CD1c-positive myeloid dendritic cell (primary cell): ENCODE data around the gene NPAT.
"Not testable (repeated sequence)": the region's sequence is repeated elsewhere in the genome, so short reads cannot be mapped to it uniquely, and the experiment has no call there.

Experiments used
- DNase-seq: peaks from one replicate; pipeline ENCODE4 v3.0.0-alpha.2; 2016; ENCODE audit errors: extremely low spot score

Gene NPAT

DNA sequence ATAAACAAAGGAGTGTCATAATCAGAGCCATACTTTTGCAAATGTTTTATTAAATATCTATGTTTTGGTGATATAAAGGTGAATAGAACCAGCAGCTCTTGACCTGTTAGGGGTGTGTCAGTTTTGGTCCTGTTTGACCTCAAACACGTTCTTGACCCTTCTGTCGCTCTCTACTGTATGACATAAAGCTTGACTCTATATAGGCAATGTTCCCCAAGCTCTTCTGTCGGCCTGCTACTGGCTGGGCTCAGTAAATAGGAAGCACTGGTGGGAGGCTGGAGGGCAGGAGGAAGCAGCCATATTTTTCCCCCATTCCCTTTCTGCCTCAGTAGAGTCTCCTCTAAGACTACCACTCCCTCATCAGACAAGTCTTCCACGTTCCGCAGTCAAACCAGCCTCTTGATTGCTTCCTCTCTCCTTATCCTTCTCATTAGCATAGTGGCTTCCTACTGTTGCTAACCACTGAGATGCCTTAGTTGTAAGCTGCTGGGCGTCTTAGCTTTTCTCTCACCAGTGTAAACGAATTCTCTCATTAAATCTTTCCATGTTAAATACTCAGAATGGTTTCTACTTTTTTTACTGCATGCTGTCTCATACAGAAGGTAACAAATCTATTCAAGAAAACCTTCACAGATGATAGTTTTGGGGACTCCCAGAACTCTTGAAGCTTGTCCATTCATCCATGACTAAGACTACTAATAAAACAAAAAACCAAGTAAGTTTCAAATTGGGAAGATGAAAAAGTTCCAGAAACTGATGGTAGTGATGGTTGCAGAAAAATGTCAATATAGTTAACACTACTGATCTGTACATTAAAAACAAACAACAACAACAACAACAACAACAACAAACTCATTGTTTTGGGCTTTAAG lies 3.3 kb downstream of the NPAT start:
- DNase-seq = no peak

DNA sequence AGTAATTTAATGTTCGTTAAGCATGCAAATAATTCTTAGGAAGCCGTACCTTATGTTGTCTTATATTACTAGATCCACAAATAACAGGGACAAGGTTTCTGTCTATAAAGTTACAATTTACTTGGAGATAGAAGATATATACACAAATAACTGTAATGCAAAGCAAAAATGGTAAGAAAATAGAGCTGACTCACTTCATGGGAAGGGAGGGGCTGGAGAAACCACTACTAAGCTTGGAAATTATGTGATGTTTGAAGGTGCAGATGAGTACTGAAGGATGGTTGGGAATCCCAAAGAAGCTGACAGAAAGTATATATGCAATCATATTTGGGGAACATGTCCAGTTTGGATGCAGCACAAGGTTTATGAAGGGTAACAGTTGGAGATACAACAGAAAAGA lies 4.0 kb downstream of the NPAT start:
- no peak for DNase-seq

DNA sequence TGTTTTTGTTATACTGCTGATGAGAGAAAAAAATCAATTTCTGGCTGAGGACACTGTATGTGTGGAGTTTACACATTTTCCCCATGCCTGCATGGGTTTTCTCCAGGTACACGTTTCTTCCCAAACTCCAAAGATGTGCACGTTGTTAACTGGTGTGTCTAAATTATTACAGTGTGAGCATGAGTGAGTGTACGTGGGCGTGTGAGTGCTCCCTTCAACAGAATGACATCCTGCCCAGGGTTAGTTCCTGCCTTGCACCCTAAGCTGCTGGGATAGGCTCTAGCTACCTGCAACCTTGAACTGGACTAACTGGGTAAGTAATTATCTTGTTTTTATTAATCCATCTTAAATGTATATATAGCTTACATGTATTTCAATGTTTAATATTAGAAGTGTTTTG lies 5.5 kb downstream of the NPAT start:
- DNase-seq = no peak

DNA sequence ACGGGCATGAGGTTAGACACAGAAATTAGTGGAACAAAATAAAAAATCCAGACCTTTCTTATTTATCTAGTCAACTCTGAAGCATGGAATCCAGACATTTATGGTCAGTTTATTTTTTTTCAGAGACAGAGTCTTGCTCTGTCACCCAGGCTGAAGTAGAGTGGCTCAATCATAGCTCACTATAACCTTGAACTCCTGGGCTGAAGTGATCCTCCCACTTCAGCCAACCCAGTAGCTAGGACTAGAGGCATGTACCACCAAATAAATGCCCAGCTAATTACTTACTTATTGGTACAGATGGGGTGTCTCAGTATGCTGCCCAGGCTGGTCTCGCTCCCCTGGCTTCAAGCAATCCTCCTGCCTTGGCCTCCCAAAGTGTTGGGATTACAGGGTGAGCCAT lies 8.7 kb downstream of the NPAT start:
- DNase-seq = no peak

DNA sequence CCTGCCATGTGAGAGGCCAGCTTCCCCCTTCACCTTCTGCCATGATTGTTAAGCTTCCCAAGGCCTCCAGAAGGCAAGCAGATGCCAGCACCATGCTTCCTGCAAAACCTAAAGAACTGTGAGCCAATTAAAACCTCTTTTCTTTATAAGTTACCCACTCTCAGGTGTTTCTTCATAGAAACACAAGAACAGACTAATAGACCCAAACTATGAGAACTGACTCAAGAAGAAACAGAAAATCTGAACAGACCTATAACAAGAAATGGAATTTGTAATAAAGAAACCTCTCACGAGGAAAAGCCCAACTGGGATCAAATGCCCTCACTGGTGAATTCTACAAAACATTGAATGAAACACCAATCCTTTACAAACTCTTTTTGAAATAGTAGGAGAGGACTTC lies 12.0 kb downstream of the NPAT start:
- DNase-seq = no peak

DNA sequence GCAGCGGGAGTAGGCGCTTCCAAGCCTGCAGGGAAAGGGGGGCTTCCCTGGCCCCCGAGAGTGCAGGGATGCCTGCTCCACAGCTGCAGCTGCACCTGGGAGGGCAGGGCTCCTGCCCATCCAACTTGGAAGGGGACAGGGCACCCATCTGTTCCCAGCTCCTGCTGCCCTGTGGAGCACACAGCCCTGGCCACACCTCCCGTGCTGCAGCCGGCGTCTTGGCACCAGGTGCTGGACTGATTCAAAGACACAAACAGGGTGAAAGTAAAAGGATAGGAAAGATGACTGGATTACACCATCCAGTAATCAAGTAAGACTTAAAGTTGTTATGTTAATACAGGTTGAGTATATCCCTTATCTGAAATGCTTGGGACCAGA lies 14.8 kb downstream of the NPAT start:
- no peak for DNase-seq

DNA sequence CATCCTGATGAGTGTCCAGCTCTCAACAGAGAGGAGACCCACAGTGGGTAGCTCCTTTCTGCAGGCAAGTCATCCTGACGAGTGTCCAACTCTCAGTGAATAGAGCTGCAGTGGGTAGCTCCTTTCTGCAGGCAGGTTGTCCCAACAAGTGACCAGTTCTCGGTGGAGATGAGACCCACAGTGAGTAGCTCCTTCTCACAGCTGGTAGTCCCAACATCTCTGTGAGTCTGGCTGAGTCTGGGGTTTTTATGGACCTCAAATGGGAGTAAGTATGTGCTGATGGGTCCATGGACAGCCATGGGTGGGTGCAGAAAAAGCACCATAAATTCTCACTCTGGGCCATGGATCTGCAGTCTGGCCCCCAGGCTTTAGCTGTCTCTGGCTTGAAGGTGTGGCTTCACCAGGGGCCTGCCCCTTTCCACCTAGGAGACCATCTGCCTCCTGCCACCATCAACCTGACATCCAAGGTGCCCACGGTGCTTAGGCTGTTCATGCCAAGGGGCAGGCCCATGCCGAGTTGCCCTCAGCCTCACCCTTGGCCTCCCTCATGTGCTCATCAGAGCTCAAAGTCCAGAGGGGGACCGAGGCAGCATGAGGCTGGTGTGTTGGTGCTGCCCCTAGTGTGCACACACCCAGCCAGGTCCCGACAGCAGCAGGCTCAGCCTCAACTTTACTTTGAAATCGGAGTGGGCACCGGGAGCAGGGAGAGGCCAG lies 15.3 kb downstream of the NPAT start:
- DNase-seq = no peak

DNA sequence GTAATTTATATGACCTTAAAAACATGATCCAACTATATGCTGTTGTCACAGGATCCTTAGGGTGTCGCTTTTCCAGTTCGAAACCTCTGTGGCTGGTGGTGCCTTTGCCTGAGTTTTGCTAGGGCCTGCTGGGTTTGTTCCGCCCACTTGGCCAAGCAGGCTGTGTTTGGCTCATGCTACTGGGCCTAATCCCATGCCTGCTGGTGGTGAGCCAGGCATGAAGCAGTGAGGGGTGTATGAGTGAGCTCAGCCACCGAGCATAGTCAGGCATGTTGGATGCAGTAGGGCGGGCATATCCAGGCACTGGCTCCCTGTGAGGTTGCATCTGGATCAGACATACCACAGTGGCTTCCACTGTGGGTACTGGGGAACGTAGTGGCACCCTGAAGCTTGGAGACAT lies 16.3 kb downstream of the NPAT start:
- DNase-seq = no peak

DNA sequence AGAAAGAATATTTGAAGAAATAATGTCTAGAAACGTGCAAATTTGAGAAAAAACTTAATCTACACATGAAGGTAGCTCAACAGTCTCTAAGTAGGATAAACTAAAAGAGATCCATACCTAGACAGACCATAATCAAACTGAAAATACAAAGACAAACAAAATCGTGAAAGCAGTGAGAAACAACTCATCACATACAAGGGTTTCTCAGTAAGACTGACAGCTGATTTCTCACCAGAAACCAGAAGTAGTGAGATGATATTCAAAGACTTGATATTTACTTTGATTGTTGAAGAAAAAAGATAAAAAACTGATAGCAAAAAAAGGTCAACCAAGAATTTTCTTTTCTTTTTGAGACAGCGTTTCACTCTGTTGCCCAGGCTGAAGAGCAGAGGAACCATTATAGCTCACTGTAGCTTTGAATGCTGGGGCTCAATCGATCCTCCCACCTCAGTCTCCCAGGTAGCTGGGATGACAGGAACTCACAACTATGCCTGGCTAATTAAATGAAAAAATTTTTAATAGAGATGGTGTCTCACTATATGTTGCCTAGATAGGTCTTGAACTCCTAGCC lies 17.4 kb downstream of the NPAT start:
- no peak for DNase-seq

DNA sequence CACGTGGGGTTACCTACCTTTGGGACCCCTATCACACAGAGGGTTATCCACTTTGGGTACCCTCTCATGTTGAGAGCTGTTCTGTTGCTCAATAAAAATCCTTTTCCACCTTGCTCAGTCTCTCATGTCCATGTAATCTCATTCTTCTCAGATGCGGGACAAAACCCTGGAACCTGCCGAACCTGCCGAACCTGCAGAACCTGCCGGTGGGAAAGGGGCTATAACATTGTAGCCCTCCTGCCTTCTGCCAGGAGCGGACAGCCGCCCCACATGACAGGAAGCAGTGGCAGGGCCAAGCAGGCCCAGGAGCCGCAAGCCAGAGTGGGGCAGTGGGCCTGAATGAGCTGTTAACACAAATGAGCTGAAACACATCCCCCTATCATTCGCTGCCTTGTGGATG lies 18.1 kb downstream of the NPAT start:
- DNase-seq = no peak

DNA sequence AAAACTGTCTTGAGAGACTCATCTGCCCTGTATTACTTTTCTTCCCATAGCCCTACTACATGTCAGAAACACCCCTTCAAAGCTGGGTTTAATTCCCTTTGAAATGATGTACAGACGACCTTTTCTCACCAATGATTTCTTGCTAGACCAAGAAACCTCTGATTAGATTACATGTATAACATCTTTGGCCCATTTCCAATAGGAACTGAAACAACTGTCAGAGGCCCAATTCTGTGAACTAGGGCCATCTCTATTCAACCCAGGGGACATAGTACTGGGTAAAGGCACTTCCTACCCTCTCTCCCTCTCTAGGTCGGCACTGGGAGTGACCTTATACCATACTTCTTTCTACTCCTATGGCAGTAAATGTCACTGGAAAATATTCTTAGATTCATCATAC lies 19.4 kb downstream of the NPAT start:
- peak; percentile 68 for DNase-seq

DNA sequence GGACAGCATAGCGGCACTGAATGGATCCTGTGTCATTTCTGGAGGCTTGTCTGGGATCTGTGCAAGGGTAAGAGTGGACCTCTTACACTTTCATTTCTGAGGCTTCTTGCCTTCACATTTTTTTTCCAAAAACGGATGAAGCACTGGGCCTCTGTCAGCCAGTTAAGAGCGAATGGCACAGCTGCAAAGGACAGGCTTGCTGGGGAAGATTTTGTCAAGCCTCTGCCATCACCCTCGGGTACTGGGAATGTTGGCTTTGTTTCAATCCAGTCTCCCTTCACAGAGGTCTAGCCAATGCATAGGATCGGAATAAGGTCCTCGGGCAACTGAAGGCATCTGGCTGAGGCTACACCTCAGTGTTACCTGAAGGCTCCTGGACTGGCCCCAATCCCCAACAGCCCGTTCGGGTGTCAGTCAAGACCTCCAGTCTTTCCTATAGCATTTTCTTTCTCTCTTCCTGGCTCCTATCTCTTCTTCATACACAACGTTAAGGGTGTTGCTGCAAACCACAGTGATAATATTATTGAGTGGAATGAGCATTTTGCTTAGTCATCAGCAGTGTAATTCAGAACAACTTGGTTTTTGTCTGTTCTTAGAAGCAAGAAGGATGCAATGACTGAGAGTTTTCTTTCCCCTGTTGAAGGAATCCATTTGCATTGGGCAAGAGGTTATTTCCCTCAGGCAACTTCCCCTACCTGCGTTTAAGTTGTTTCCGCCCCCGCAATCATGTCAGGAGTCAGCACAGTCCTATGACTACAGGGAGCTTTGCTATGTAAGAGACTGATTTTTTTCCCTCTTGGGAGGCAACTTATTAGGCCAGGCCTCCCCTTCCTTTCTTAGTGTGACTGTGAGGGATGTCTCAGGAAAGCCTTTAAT lies 22.8 kb downstream of the NPAT start:
- DNase-seq = peak; percentile 87

DNA sequence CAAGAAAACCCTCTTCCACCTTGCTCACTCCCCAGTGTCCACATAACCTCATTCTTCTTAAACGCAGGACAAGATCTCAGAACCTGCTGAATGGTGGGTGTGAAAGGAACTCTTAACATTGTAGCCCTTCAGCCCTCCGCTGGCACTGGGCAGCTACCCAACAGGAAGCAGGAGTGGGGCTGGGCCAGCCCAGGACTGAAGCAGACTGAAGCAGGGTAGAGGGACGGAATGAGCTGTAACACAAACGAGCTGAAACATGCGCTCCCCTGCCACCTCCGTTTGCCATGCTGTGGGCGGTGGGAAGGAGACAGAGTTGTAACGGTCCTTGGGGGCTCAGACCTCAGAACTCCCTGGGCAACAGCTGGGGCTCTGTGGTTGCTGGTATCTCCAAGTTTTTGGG lies 23.6 kb downstream of the NPAT start:
- no peak for DNase-seq

DNA sequence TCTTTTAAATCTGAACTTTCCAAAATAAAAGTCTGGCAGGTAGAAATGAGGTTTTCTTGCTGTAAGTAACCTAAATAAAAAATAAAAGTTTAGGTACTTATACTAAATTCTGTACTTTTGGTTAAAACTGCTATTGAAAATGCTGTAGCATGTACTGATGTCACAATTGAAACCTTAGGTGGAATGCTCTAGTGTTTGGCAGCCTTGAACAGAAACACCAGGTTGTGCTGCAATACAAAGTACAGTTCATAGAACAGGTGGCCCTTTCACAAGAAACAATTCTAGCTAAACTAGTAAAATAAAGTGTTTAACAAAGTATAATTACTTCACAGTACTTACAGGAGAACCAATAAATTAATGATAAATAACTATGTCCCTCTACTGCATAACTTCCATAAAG lies 25.1 kb downstream of the NPAT start:
- DNase-seq = no peak

DNA sequence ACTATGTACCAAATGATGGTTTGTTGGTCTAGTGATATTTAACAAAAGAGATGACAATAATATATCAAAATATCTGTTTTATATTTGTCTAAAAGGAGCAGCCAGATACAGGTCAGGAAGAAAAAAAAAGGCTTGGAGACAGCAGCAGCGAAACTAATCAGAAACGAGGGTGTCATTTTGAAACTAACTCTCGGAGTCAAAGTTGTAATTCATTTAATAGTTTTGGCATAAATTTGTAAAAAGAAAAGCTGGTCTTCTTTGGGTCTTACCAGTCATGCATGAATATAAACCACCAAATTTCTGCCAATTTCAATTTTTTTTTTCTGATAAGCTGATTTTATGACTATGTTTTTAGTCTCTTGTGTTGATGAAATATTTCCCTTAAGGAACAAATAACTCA lies 25.5 kb downstream of the NPAT start:
- DNase-seq = no peak

DNA sequence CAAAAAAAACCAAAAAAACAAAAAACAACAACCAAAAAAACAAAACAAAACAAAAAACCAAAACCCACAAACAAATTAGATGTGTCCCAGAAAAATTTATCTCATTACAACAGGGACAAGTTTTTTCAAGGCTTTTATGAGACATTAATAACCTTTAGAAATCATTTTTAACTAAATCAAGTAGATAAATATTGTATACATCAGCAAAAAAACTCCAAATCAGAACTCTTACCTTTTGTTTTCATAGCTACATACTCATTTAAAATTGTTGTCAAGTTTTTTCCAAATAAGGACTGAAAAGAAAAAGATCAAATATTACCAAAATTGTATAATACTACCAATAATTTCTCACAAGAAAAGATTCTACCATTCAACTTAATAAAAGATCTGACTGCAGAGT lies 28.7 kb downstream of the NPAT start:
- no peak for DNase-seq

DNA sequence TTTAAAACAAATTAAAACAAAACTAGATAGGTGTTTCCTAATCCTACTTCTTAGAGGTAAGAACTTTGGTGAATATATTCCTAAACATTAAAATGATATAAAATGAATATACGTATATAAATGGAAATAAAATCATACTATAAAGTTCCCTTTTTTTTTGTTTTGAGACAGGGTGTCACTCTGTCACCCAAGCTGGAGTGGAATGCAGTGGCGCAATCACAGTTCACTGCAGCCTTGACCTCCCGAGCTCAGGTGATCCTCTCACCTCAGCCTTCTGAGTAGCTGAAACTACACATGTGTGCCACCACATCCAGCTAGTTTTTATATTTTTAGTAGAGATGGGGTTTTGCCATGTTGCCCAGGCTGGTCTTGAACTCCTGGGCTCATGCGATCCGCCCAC lies 44.9 kb downstream of the NPAT start:
- no peak for DNase-seq

DNA sequence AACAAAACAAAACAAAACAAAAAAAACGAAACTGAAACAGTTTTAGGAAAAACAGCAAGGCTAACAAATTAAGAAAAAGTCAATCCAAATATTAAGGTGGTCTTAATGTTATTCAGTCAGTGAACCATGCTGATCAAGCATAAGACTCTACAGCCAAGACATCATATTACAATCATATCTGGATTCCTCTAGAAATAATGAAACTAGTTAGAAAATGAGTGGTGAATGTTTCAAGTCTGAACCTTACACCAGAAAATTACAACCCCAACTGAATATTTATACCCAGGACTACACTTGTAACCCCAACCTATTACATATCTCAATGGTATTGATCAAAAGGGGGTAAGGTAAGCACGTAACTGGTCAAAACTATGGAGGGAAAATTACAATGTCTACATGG lies 52.3 kb downstream of the NPAT start:
- DNase-seq = no peak

DNA sequence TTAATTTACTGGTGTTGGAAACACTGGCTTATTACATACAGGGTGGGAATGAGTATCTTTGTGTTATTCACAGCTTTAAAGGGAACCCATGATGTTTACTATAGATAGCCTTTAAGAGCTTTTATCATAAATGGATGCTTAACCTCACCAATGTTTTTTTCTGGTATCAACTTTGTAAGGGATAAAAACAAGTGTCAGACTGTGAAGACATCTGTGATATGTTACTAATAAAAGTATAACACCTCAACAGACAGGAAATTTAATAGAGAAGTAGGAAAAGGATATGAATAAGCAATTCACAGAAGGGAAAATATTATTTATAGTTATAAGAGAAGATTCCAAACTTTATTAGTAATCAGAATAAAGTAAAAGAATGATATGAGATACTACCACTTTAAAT lies 54.8 kb downstream of the NPAT start:
- no peak for DNase-seq

DNA sequence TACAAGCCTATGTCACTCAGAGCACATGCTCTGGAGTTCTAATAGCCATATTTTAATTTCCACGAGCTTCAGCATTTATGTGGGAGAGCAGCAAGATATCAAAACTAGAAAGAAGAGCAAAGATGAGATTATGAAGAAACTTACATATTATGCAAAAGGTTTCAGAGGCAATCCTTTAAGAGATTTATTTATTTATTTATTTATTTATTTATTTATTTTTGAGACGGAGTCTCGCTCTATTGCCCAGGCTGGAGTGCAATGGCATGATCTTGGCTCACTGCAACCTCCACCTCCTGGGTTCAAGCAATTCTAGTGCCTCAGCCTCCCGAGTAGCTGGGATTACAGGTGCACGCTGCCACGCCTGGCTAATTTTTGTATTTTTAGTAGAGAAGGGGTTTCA lies 59.6 kb downstream of the NPAT start:
- not testable (repeated sequence) for DNase-seq

DNA sequence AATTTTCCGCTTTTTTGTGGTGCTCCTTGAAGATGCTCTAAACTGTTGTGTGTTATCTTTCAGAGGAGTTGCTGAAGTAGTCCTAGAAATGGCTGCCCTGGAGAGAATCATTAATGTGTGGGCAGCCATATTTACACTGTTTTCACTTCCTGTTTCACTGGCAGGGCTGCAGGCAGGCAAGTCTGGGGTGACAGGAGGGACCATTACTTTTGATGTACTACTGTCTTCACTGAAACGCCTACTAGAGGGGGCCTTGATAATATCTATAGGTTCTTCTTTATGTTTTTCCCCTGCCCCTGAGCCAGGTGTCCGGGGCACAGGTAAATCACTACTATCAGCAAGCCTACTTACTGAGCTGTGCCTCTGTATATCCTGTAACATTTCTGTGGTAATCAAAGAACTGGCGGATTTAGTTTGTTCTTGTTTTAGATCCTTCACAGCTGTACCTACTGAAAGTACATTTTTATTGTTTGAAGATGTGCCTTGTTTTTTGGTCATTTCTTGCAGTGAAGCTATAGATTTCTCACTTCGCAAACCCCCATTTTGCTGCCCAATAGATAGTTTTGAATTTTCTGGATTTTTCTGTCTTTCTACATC lies 61.4 kb downstream of the NPAT start:
- peak; percentile 67 for DNase-seq

DNA sequence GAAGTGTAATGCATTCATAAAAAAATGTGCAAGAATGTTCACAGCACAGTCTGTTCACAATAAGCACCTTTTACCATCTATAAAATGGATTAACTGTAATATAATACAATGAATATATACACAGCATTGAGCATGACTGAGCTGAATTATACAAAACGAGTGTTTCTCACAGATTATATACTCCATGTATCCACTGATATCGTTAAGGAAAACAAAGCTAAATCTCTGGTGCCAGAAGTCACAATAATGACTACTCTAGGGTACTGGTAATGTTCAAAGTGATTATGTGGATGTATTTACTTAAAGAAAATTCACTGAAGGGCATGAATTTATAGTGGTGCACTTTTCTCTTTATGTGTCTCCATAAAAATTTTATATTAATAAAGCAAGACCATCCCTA lies 67.8 kb downstream of the NPAT start:
- no peak for DNase-seq
